A549 treated with RU486 at 1 μM for 4 hours (cell line): ENCODE data around the gene EGR2. TPM values are rescaled to one million over a fixed set of nuclear protein-coding genes. Genes with fewer than 3 reads are reported as not detected.

ENCODE experiments used
- total RNA-seq: library from RNA; stranded (reverse); fragments of 200-300 nt; extraction: Qiagen RNA extraction; gene quantifications from 5 replicates; pipeline ENCODE4 v1.2.3, GENCODE V29; 2022; ENCODE audit warnings: low read depth

The EGR2 gene
- 0.29 to 0.75 TPM (median 0.38 TPM) in 5 replicates for total RNA-seq

GRCh38 chr10:62816331-62817120 lies at the start of gene EGR2:
TSS of gene EGR2 (minus strand) at chr10:62816366. CDS start at chr10:62816029, 337 bp downstream.

GRCh38 chr10:62804356-62805230 lies 11.6 kb downstream of the EGR2 start, which contains the start of gene ADO:
TSS of gene ADO (plus strand) at chr10:62804720. CDS start at chr10:62805060, 340 bp downstream.

Other genes with a start within 250 kb of the EGR2 start
- 11.1 to 22.8 TPM (median 21.9 TPM) in 5 replicates for gene ADO, start 11.6 kb downstream of the EGR2 start, total RNA-seq